ENCODE results near the gene KCNJ6.

The KCNJ6 gene

GRCh38 chr21:37848721-37849490 lies 67.4 kb downstream of the KCNJ6 start:
- TF ChIP-seq POLR2A (IDR thresholded peaks at IDR 0.05; ENCODE audit: extremely low read depth, insufficient read length) (no peak), MYC (IDR thresholded peaks at IDR 0.05; ENCODE audit: low read depth, low read length) (no peak), MAX (IDR thresholded peaks at IDR 0.05; ENCODE audit: low read depth, low read length) (no peak), CTCF (IDR thresholded peaks at IDR 0.05; ENCODE audit: low read depth, low read length) (no peak)
- DNase-seq (ENCODE audit: low read depth) = no peak
- H3K4me3 ChIP-seq (ENCODE audit: low read depth, low read length) = no peak overlapping the region

GRCh38 chr21:37845535-37845934 lies 70.7 kb downstream of the KCNJ6 start:
- TF ChIP-seq POLR2A (IDR thresholded peaks at IDR 0.05; ENCODE audit: extremely low read depth, insufficient read length) (no peak), CTCF (IDR thresholded peaks at IDR 0.05; ENCODE audit: low read depth, low read length) (no peak), MYC (IDR thresholded peaks at IDR 0.05; ENCODE audit: low read depth, low read length) (no peak), MAX (IDR thresholded peaks at IDR 0.05; ENCODE audit: low read depth, low read length) (no peak)
- H3K4me3 ChIP-seq (ENCODE audit: low read depth, low read length) = no peak overlapping the region

GRCh38 chr21:37843191-37843590 lies 73.1 kb downstream of the KCNJ6 start:
- no peak overlapping the region for H3K4me3 ChIP-seq (ENCODE audit: low read depth, low read length)
- TF ChIP-seq POLR2A (IDR thresholded peaks at IDR 0.05; ENCODE audit: extremely low read depth, insufficient read length) (no peak), MYC (IDR thresholded peaks at IDR 0.05; ENCODE audit: low read depth, low read length) (no peak), CTCF (IDR thresholded peaks at IDR 0.05; ENCODE audit: low read depth, low read length) (no peak), MAX (IDR thresholded peaks at IDR 0.05; ENCODE audit: low read depth, low read length) (no peak)
- no peak for DNase-seq (ENCODE audit: low read depth)

More at GRCh38 chr21:37845535-37845934, 70.7 kb downstream of the KCNJ6 start:
- no peak for DNase-seq (ENCODE audit: low read depth)

GRCh38 chr21:37842163-37842919 lies 73.9 kb downstream of the KCNJ6 start:
- no peak overlapping the region for H3K4me3 ChIP-seq (ENCODE audit: low read depth, low read length)
- no peak for DNase-seq (ENCODE audit: low read depth)
- no peak for TF ChIP-seq CTCF (IDR thresholded peaks at IDR 0.05; ENCODE audit: low read depth, low read length)
- no peak for TF ChIP-seq MYC (IDR thresholded peaks at IDR 0.05; ENCODE audit: low read depth, low read length)
- no peak for TF ChIP-seq POLR2A (IDR thresholded peaks at IDR 0.05; ENCODE audit: extremely low read depth, insufficient read length)

GRCh38 chr21:37837381-37837780 lies 78.9 kb downstream of the KCNJ6 start:
- no peak for DNase-seq (ENCODE audit: low read depth)
- no peak overlapping the region for H3K4me3 ChIP-seq (ENCODE audit: low read depth, low read length)
- TF ChIP-seq MYC (IDR thresholded peaks at IDR 0.05; ENCODE audit: low read depth, low read length) (no peak), MAX (IDR thresholded peaks at IDR 0.05; ENCODE audit: low read depth, low read length) (no peak), CTCF (IDR thresholded peaks at IDR 0.05; ENCODE audit: low read depth, low read length) (no peak), POLR2A (IDR thresholded peaks at IDR 0.05; ENCODE audit: extremely low read depth, insufficient read length) (no peak)
